HepG2 (cell line): ENCODE measurements around the gene GATM. TPM values are rescaled to one million over a fixed set of nuclear protein-coding genes. Genes with fewer than 3 reads are reported as not detected.

Source experiments
- ATF7-NPFF ChIP-seq: sonication (generic); formaldehyde crosslinking; IDR thresholded peaks from 2 replicates; pipeline ENCODE4 v1.8.1; 2023; ENCODE audit warnings: mild to moderate bottlenecking, low read depth, missing genetic modification reagents, moderate library complexity
- CREB1 ChIP-seq, 2 experiments: fragments of 450-650 bp in 1 of 2; IDR thresholded peaks; 2 replicates each; pipeline ENCODE4 v1.6.1; 2016 to 2017; ENCODE audit warnings: control low read depth in 1 of 2, mild to moderate bottlenecking in 1 of 2, missing compliant biosample characterization in 1 of 2, missing genetic modification characterization in 1 of 2
- HNRNPLL ChIP-seq: fragments of 200-400 bp; formaldehyde crosslinking; IDR thresholded peaks from 2 replicates; pipeline ENCODE4 v1.6.1; 2017; ENCODE audit warnings: mild to moderate bottlenecking, low read depth, low read length; ENCODE audit not compliant: poor library complexity, severe bottlenecking
- JUN ChIP-seq: sonication (generic); formaldehyde crosslinking; IDR thresholded peaks from 2 replicates; pipeline ENCODE4 v1.4.0; 2020; ENCODE audit warnings: mild to moderate bottlenecking, missing genetic modification reagents
- MED8 ChIP-seq: sonication (generic); formaldehyde crosslinking; IDR thresholded peaks from 2 replicates; pipeline ENCODE4 v1.8.1; 2023; ENCODE audit warnings: mild to moderate bottlenecking, missing genetic modification reagents; ENCODE audit not compliant: insufficient replicate concordance
- ZFP36L1 ChIP-seq: sonication (generic); formaldehyde crosslinking; IDR thresholded peaks from 2 replicates; pipeline ENCODE4 v1.8.0; 2022; ENCODE audit warnings: mild to moderate bottlenecking, missing genetic modification reagents, moderate library complexity
- ZNF225 ChIP-seq: sonication (generic); formaldehyde crosslinking; IDR thresholded peaks from 2 replicates; pipeline ENCODE4 v1.4.0; 2020; ENCODE audit warnings: mild to moderate bottlenecking, missing genetic modification reagents
- ZNF251 ChIP-seq: sonication (generic); formaldehyde crosslinking; IDR thresholded peaks from 2 replicates; pipeline ENCODE4 v1.9.0; 2021; ENCODE audit warnings: mild to moderate bottlenecking, missing genetic modification reagents
- ZNF33B ChIP-seq: sonication (generic); formaldehyde crosslinking; IDR thresholded peaks from 2 replicates; pipeline ENCODE4 v1.5.1; 2020; ENCODE audit warnings: mild to moderate bottlenecking, missing genetic modification reagents
- ZNF552 ChIP-seq: sonication (generic); formaldehyde crosslinking; IDR thresholded peaks from 2 replicates; pipeline ENCODE4 v1.9.0; 2022; ENCODE audit warnings: missing genetic modification reagents, mild to moderate bottlenecking, borderline replicate concordance
- polyA plus RNA-seq, 8 experiments: library from polyadenylated mRNA; depleted of rRNA in 3 of 8; stranded (reverse) in 7 of 8; unstranded in 1 of 8; fragments of >200 nt; fragmentation: Illumina TruSeq in 4 of 8; extraction: Trizol in 4 of 8; gene quantifications; 2 replicates each; pipeline versions ENCODE4 v1.2.1 to v1.2.3, GENCODE V29; 2011 to 2016; ENCODE audit warnings: low read depth in 4 of 8, missing spikeins in 1 of 8, mixed read lengths in 1 of 8; ENCODE audit not compliant: insufficient read depth in 1 of 8
- total RNA-seq, 5 experiments: library from RNA; depleted of rRNA; stranded (reverse); fragments of >200 nt; fragmentation: Illumina TruSeq; extraction: Trizol; gene quantifications; 2 replicates each; pipeline ENCODE4 v1.2.3, GENCODE V29; 2016; ENCODE audit warnings: low read depth in 1 of 5
- TF ChIP-seq, protein P1 (sequence below): fragments of 450-650 bp; IDR thresholded peaks from 2 replicates; pipeline ENCODE4 v1.6.1; 2017; ENCODE audit warnings: mild to moderate bottlenecking
- TF ChIP-seq, protein P2 (sequence below): IDR thresholded peaks from 2 replicates; pipeline ENCODE4 v1.6.1; 2016; ENCODE audit warnings: missing compliant biosample characterization, missing genetic modification reagents, borderline replicate concordance
- TF ChIP-seq, protein P3 (sequence below): sonication (generic); formaldehyde crosslinking; IDR thresholded peaks from one replicate; pipeline ENCODE4 v1.5.1; 2020; ENCODE audit warnings: mild to moderate bottlenecking, missing genetic modification reagents; ENCODE audit errors: not compliant biosample characterization
- TF ChIP-seq, protein P4 (sequence below): sonication (generic); formaldehyde crosslinking; IDR thresholded peaks from 2 replicates; pipeline ENCODE4 v1.4.0; 2020; ENCODE audit warnings: missing genetic modification reagents

The GATM gene
- total and polyA plus RNA-seq, 2 of the 13 experiments (the other 11 are each of a cell fraction or from before 2014, with no cell fraction given) = 2.1 to 16.8 TPM

DNA sequence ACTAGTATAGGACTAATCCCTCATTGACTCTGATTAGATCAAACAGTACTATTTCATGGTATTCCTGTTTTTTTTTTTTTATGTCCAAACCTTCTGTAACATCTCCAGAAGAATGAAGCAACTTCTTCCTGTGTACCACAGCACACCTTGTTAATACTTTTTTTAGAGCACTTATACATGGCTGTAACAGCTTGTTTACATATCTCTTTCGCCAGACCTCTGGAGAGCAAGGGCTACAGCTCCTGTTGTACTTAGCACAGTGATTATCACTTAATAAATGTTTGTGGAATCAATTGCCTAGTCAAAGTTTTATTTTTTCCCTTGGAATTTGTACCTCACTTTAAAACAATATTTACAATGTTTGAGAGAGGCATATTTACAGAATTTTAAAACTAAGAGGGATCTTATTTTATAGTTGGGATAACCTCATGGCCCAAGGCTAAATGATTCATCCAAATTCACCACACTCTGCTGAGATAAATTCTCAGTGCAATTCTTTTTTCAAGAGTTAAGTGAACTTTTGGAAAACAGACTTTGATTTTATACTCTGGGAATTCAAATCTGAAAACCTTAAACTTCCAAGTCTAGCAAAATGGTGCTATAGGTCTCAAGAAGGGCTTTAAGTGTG is 9.2 kb upstream of the GATM start (continued):
- TF ChIP-seq HNRNPLL (no peak), ZNF33B (CRISPR knock-in tag) (no peak), ZFP36L1 (CRISPR knock-in tag) (no peak), ZNF225 (CRISPR knock-in tag) (no peak), MED8 (peak; percentile 53), CREB1 (IDR thresholded peaks at IDR 0.05) (no peak), CREB1 (CRISPR knock-in tag; IDR thresholded peaks at IDR 0.05) (peak; percentile 73), ZNF552 (no peak), ZNF251 (CRISPR knock-in tag) (no peak), ATF7-NPFF (no peak), JUN (CRISPR knock-in tag) (no peak)
- TF ChIP-seq, protein P1, sequence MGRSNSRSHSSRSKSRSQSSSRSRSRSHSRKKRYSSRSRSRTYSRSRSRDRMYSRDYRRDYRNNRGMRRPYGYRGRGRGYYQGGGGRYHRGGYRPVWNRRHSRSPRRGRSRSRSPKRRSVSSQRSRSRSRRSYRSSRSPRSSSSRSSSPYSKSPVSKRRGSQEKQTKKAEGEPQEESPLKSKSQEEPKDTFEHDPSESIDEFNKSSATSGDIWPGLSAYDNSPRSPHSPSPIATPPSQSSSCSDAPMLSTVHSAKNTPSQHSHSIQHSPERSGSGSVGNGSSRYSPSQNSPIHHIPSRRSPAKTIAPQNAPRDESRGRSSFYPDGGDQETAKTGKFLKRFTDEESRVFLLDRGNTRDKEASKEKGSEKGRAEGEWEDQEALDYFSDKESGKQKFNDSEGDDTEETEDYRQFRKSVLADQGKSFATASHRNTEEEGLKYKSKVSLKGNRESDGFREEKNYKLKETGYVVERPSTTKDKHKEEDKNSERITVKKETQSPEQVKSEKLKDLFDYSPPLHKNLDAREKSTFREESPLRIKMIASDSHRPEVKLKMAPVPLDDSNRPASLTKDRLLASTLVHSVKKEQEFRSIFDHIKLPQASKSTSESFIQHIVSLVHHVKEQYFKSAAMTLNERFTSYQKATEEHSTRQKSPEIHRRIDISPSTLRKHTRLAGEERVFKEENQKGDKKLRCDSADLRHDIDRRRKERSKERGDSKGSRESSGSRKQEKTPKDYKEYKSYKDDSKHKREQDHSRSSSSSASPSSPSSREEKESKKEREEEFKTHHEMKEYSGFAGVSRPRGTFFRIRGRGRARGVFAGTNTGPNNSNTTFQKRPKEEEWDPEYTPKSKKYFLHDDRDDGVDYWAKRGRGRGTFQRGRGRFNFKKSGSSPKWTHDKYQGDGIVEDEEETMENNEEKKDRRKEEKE = no peak
- TF ChIP-seq, protein P2, sequence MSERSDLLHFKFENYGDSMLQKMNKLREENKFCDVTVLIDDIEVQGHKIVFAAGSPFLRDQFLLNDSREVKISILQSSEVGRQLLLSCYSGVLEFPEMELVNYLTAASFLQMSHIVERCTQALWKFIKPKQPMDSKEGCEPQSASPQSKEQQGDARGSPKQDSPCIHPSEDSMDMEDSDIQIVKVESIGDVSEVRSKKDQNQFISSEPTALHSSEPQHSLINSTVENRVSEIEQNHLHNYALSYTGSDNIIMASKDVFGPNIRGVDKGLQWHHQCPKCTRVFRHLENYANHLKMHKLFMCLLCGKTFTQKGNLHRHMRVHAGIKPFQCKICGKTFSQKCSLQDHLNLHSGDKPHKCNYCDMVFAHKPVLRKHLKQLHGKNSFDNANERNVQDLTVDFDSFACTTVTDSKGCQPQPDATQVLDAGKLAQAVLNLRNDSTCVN = peak; percentile 78; the same call in 1 of the 2 replicates
- TF ChIP-seq, protein P3, sequence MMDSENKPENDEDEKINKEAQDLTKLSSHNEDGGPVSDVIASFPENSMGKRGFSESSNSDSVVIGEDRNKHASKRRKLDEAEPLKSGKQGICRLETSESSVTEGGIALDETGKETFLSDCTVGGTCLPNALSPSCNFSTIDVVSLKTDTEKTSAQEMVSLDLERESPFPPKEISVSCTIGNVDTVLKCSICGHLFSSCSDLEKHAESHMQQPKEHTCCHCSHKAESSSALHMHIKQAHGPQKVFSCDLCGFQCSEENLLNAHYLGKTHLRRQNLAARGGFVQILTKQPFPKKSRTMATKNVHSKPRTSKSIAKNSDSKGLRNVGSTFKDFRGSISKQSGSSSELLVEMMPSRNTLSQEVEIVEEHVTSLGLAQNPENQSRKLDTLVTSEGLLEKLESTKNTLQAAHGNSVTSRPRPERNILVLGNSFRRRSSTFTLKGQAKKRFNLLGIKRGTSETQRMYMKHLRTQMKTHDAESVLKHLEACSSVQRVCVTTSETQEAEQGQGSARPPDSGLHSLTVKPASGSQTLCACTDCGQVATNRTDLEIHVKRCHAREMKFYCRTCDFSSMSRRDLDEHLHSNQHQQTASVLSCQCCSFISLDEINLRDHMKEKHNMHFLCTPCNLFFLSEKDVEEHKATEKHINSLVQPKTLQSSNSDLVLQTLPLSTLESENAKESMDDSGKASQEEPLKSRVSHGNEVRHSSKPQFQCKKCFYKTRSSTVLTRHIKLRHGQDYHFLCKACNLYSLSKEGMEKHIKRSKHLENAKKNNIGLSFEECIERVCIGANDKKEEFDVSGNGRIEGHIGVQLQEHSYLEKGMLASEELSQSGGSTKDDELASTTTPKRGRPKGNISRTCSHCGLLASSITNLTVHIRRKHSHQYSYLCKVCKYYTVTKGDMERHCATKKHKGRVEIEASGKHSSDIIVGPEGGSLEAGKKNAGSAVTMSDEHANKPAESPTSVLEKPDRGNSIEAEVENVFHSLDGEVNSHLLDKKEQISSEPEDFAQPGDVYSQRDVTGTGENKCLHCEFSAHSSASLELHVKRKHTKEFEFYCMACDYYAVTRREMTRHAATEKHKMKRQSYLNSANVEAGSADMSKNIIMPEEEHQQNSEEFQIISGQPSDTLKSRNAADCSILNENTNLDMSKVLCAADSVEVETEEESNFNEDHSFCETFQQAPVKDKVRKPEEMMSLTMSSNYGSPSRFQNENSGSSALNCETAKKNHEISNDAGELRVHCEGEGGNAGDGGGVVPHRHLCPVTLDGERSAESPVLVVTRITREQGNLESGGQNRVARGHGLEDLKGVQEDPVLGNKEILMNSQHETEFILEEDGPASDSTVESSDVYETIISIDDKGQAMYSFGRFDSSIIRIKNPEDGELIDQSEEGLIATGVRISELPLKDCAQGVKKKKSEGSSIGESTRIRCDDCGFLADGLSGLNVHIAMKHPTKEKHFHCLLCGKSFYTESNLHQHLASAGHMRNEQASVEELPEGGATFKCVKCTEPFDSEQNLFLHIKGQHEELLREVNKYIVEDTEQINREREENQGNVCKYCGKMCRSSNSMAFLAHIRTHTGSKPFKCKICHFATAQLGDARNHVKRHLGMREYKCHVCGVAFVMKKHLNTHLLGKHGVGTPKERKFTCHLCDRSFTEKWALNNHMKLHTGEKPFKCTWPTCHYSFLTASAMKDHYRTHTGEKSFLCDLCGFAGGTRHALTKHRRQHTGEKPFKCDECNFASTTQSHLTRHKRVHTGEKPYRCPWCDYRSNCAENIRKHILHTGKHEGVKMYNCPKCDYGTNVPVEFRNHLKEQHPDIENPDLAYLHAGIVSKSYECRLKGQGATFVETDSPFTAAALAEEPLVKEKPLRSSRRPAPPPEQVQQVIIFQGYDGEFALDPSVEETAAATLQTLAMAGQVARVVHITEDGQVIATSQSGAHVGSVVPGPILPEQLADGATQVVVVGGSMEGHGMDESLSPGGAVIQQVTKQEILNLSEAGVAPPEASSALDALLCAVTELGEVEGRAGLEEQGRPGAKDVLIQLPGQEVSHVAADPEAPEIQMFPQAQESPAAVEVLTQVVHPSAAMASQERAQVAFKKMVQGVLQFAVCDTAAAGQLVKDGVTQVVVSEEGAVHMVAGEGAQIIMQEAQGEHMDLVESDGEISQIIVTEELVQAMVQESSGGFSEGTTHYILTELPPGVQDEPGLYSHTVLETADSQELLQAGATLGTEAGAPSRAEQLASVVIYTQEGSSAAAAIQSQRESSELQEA (CRISPR knock-in tag) = no peak
- TF ChIP-seq, protein P4, sequence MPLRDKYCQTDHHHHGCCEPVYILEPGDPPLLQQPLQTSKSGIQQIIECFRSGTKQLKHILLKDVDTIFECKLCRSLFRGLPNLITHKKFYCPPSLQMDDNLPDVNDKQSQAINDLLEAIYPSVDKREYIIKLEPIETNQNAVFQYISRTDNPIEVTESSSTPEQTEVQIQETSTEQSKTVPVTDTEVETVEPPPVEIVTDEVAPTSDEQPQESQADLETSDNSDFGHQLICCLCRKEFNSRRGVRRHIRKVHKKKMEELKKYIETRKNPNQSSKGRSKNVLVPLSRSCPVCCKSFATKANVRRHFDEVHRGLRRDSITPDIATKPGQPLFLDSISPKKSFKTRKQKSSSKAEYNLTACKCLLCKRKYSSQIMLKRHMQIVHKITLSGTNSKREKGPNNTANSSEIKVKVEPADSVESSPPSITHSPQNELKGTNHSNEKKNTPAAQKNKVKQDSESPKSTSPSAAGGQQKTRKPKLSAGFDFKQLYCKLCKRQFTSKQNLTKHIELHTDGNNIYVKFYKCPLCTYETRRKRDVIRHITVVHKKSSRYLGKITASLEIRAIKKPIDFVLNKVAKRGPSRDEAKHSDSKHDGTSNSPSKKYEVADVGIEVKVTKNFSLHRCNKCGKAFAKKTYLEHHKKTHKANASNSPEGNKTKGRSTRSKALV (CRISPR knock-in tag) = no peak
